ENCODE results near the gene SLC25A23.

DNA sequence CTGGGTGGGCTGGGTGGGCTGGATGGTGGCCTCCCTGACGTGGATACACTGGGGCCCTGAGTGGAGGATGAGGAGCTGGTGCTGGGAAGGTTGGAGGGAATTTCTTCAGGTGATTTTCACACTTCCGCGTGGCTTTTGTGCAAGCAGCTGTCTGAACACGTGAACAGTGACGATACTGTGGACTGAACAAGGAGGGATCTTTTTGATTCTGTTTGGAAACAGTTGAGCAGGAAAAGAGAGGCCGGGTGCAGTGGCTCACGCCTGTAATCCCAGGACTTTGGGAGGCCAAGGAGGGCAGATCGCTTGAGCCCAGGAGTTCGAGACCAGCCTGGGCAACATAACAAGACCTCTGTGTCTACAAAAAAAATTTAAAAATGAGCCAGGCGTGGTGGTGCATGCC lies 57.5 kb downstream of the SLC25A23 start:
- TF ChIP-seq, protein P1, sequence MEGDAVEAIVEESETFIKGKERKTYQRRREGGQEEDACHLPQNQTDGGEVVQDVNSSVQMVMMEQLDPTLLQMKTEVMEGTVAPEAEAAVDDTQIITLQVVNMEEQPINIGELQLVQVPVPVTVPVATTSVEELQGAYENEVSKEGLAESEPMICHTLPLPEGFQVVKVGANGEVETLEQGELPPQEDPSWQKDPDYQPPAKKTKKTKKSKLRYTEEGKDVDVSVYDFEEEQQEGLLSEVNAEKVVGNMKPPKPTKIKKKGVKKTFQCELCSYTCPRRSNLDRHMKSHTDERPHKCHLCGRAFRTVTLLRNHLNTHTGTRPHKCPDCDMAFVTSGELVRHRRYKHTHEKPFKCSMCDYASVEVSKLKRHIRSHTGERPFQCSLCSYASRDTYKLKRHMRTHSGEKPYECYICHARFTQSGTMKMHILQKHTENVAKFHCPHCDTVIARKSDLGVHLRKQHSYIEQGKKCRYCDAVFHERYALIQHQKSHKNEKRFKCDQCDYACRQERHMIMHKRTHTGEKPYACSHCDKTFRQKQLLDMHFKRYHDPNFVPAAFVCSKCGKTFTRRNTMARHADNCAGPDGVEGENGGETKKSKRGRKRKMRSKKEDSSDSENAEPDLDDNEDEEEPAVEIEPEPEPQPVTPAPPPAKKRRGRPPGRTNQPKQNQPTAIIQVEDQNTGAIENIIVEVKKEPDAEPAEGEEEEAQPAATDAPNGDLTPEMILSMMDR (IDR thresholded peaks at IDR 0.05; ENCODE audit: poor library complexity) = no peak
- TF ChIP-seq EZH2phosphoT487 (IDR thresholded peaks at IDR 0.05; ENCODE audit: low read depth, severe bottlenecking, unreplicated experiment) (no peak), EZH2 (IDR thresholded peaks at IDR 0.05; ENCODE audit: borderline replicate concordance) (no peak)
